Measurements from ENCODE around the gene KCNIP4.

Gene KCNIP4

DNA sequence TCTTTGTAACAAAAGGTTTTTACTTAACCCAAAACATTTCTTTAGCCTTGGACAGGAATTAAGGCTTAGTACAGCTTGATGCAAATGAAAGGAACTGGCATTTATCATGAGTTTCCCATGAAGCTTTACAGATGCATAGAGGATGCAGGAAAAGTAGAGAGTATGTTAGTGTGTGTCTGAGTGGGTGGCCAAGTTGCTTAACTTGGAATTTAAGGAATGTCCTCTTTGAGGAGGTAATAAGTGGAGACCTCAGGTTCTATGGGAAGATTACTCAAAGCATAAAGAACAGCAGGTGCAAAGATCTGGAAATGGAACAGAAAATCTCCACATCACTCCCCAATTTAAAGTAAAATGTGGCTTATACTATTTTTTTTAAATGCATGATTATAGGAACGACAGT, 457.9 kb downstream of the KCNIP4 start:
- Histone ChIP-seq H2AFZ (ENCODE audit: low read depth) (no peak overlapping the region), H4K20me1 (ENCODE audit: insufficient read depth) (no peaks in the 10 kb centered on the region), H3K27me3 (ENCODE audit: insufficient read depth, low read depth) (no peaks in the 10 kb centered on the region), H3K4me2 (no peak overlapping the region), H3K36me3 (ENCODE audit: insufficient read depth) (no peaks in the 10 kb centered on the region), H3K4me1 (ENCODE audit: low read depth, poor library complexity, severe bottlenecking) (no peaks in the 10 kb centered on the region), H3K27ac (no peak overlapping the region), H3K4me3 (IDR thresholded peaks at IDR 0.05; ENCODE audit: insufficient read depth, low read depth, low read length) (no peak overlapping the region), H3K9ac (no peak overlapping the region), H3K79me2 (ENCODE audit: insufficient read depth, low read depth) (no peaks in the 10 kb centered on the region)
- TF ChIP-seq, protein P1, sequence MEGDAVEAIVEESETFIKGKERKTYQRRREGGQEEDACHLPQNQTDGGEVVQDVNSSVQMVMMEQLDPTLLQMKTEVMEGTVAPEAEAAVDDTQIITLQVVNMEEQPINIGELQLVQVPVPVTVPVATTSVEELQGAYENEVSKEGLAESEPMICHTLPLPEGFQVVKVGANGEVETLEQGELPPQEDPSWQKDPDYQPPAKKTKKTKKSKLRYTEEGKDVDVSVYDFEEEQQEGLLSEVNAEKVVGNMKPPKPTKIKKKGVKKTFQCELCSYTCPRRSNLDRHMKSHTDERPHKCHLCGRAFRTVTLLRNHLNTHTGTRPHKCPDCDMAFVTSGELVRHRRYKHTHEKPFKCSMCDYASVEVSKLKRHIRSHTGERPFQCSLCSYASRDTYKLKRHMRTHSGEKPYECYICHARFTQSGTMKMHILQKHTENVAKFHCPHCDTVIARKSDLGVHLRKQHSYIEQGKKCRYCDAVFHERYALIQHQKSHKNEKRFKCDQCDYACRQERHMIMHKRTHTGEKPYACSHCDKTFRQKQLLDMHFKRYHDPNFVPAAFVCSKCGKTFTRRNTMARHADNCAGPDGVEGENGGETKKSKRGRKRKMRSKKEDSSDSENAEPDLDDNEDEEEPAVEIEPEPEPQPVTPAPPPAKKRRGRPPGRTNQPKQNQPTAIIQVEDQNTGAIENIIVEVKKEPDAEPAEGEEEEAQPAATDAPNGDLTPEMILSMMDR (conservative IDR thresholded peaks at IDR 0.05; ENCODE audit: low read depth, low read length), result no peak

DNA sequence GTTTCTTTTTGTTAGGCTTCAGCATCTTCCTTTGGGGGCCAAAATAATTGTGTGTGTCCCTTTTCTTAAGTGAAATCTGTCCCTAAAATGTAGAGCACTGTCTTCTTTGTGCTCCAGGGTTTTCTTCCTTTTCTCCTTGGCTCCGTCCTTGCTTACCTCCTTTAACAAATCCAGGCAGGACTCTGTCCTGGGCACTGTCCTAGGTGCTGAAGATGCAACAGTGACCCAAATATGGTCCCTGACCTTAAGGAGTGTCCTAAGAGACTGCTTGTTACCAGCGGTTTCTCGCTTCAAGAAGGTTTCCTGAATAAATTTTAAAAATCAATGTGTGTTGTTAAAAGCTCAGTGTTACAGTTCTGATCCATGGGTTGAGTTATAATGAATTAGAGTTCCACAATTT, 471.8 kb downstream of the KCNIP4 start:
- Histone ChIP-seq H3K36me3 (ENCODE audit: insufficient read depth) (no peaks in the 10 kb centered on the region), H4K20me1 (ENCODE audit: insufficient read depth) (no peaks in the 10 kb centered on the region), H3K4me1 (ENCODE audit: low read depth, poor library complexity, severe bottlenecking) (no peaks in the 10 kb centered on the region), H3K27ac (no peak overlapping the region), H3K79me2 (ENCODE audit: insufficient read depth, low read depth) (no peaks in the 10 kb centered on the region), H3K27me3 (ENCODE audit: insufficient read depth, low read depth) (no peaks in the 10 kb centered on the region), H3K4me3 (IDR thresholded peaks at IDR 0.05; ENCODE audit: insufficient read depth, low read depth, low read length) (no peak overlapping the region), H3K9ac (no peak overlapping the region), H3K4me2 (no peak overlapping the region), H2AFZ (ENCODE audit: low read depth) (no peak overlapping the region)
- TF ChIP-seq, protein P1 (conservative IDR thresholded peaks at IDR 0.05; ENCODE audit: low read depth, low read length), result no peak

DNA sequence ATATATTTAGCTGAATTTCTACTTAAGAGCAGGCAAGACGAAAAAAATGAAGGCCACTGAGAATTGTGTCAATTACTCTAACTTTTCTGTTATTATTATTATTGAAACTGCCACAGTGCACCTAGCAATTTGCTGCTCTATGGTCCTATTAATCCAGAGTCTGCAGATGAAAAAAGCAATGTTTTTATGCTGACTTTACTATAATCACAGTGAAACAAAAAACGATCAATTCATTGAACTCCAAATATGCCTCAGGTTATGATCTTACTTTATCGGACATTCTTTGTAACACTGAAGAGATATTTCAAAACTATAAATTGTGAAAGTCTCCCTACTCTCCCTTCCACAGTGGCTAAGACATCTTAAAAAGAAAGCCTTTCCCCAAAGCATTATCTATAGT, 474.4 kb downstream of the KCNIP4 start:
- no peaks in the 10 kb centered on the region for H3K27me3 ChIP-seq (ENCODE audit: insufficient read depth, low read depth)
- peaks cover 23% of the 10 kb centered on the region for H3K4me1 ChIP-seq (ENCODE audit: low read depth, poor library complexity, severe bottlenecking)
- H3K9ac ChIP-seq, result no peak overlapping the region
- H3K4me3 ChIP-seq (IDR thresholded peaks at IDR 0.05; ENCODE audit: insufficient read depth, low read depth, low read length), result no peak overlapping the region
- no peaks in the 10 kb centered on the region for H3K36me3 ChIP-seq (ENCODE audit: insufficient read depth)
- no peaks in the 10 kb centered on the region for H4K20me1 ChIP-seq (ENCODE audit: insufficient read depth)
- H3K4me2 ChIP-seq, result no peak overlapping the region
- no peak overlapping the region for H3K27ac ChIP-seq
- H3K79me2 ChIP-seq (ENCODE audit: insufficient read depth, low read depth), result no peaks in the 10 kb centered on the region
- no peak overlapping the region for H2AFZ ChIP-seq (ENCODE audit: low read depth)
- TF ChIP-seq, protein P1 (conservative IDR thresholded peaks at IDR 0.05; ENCODE audit: low read depth, low read length), result no peak

DNA sequence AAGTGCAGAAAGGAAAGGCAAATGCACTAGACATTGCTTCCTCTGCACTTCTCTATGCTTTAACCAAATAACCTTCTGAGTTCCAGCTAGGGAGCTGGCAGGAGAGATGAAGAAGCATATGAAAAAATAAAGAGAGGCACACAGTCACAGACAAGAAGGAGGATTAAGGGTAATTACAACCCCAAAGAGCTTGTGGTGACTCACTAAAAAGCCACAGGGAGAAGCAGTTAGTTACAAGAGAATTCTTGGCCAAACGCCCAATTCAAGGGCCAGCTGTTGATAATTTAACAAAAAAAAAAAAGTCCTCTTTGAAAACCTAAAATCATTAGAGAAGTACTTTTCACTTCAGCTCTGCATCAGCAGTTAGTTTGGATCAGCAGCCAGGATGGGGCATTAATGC, 478.0 kb downstream of the KCNIP4 start:
- Histone ChIP-seq H3K36me3 (ENCODE audit: insufficient read depth) (no peaks in the 10 kb centered on the region), H3K27me3 (ENCODE audit: insufficient read depth, low read depth) (no peaks in the 10 kb centered on the region), H3K4me2 (peak overlapping the region; percentile 25; the same call in 1 of the 2 replicates), H3K79me2 (ENCODE audit: insufficient read depth, low read depth) (no peaks in the 10 kb centered on the region), H3K9ac (no peak overlapping the region), H3K4me1 (ENCODE audit: low read depth, poor library complexity, severe bottlenecking) (peaks cover 26% of the 10 kb centered on the region), H3K4me3 (IDR thresholded peaks at IDR 0.05; ENCODE audit: insufficient read depth, low read depth, low read length) (no peak overlapping the region), H4K20me1 (ENCODE audit: insufficient read depth) (no peaks in the 10 kb centered on the region), H2AFZ (ENCODE audit: low read depth) (no peak overlapping the region), H3K27ac (peak overlapping the region; percentile 55; the same call in 1 of the 2 replicates)
- TF ChIP-seq, protein P1 (conservative IDR thresholded peaks at IDR 0.05; ENCODE audit: low read depth, low read length), result no peak

All from KMS-11 (cell line).